ENCODE results near the gene CD8A. TPM values are rescaled to one million over a fixed set of nuclear protein-coding genes. Genes with fewer than 3 reads are reported as not detected.

Gene CD8A
- total and polyA plus RNA-seq, 8 donors = 0.53 to 9.1 (median 1.0) TPM

DNA sequence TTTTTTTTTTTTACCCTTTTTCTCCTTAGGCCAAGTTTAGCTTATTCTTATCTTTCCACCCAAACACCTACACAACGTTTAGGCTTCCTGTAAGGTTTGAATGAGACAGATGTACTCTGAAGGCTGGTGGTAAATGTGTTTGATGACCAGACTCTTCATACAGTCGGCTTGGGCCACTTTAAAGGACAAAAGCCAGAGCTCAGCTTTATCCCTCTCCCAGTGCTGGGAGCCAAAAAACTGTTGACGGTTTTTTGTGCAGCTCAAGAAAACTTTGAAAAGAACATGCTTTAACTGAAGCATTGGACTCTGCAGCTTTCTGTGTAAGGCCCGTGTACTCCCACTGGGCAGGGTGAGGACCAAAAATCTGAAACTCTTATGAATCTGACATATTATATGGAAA is 15.4 kb downstream of the CD8A start:
- no peak for DNase-seq
- ATAC-seq = no peak
- Histone ChIP-seq H3K27me3 (no peaks in the 10 kb centered on the region), H3K27ac (no peak overlapping the region), H3K9me3 (no peaks in the 10 kb centered on the region), H3K4me1 (no peaks in the 10 kb centered on the region), H3K4me3 (no peak overlapping the region), H3K36me3 (peaks cover 0 to 58% of the 10 kb centered on the region in 2 donors)
- intact Hi-C loops (cut with DNase I) = no loop called here
- TF ChIP-seq, protein P1, sequence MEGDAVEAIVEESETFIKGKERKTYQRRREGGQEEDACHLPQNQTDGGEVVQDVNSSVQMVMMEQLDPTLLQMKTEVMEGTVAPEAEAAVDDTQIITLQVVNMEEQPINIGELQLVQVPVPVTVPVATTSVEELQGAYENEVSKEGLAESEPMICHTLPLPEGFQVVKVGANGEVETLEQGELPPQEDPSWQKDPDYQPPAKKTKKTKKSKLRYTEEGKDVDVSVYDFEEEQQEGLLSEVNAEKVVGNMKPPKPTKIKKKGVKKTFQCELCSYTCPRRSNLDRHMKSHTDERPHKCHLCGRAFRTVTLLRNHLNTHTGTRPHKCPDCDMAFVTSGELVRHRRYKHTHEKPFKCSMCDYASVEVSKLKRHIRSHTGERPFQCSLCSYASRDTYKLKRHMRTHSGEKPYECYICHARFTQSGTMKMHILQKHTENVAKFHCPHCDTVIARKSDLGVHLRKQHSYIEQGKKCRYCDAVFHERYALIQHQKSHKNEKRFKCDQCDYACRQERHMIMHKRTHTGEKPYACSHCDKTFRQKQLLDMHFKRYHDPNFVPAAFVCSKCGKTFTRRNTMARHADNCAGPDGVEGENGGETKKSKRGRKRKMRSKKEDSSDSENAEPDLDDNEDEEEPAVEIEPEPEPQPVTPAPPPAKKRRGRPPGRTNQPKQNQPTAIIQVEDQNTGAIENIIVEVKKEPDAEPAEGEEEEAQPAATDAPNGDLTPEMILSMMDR (IDR thresholded peaks at IDR 0.05) = no peak

DNA sequence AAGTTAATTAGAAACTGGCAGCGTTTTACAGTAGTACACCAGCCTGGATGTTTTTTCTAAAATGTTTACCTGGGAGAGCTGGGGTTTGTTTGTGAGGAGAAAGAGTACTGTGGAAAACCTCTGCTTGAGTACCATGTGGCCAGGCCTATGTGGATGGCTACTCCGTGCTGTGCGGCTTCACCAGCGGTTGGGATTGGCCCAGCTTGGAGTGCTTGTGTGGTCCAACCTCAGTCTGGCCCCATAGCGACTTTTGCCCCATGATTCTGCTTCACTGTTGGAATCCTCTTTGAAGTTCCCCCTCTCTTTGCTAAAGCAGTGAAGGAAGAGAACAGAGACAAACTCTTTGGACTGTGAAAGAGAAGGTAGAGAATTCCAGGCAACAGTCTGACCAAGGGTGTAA is 15.9 kb downstream of the CD8A start:
- Histone ChIP-seq H3K9me3 (no peaks in the 10 kb centered on the region), H3K27ac (no peak overlapping the region), H3K36me3 (peaks cover 0 to 62% of the 10 kb centered on the region in 2 donors), H3K27me3 (no peaks in the 10 kb centered on the region), H3K4me3 (no peak overlapping the region), H3K4me1 (no peaks in the 10 kb centered on the region)
- DNase-seq (no peak), ATAC-seq (no peak)
- intact Hi-C loops (cut with DNase I) = no loop called here
- TF ChIP-seq, protein P1 (IDR thresholded peaks at IDR 0.05) = no peak

DNA sequence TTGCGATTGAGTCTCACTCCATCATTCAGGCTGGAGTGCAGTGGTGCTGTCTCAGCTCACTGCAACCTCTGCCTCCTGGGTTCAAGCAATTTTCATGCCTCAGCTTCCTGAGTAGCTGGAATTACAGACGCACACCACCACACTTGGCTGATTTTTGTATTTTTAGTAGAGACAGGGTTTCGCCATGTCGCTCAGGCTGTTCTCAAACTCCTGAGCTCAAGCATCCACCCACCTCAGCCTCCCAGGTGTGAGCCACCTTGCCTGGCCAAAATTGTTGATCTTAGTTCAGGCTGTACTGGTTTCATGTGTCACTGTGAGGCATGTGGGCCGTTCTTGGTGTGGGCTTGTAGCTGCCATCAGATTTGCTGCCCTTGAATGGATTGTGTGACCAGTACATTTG is 18.1 kb downstream of the CD8A start:
- Histone ChIP-seq H3K4me3 (no peak overlapping the region), H3K4me1 (no peaks in the 10 kb centered on the region), H3K9me3 (no peaks in the 10 kb centered on the region), H3K27me3 (no peaks in the 10 kb centered on the region), H3K27ac (no peak overlapping the region), H3K36me3 (peaks cover 0 to 82% of the 10 kb centered on the region in 2 donors)
- TF ChIP-seq, protein P1 (IDR thresholded peaks at IDR 0.05) = no peak
- no peak for DNase-seq
- intact Hi-C loops (cut with DNase I) = no loop called here
- no peak for ATAC-seq

DNA sequence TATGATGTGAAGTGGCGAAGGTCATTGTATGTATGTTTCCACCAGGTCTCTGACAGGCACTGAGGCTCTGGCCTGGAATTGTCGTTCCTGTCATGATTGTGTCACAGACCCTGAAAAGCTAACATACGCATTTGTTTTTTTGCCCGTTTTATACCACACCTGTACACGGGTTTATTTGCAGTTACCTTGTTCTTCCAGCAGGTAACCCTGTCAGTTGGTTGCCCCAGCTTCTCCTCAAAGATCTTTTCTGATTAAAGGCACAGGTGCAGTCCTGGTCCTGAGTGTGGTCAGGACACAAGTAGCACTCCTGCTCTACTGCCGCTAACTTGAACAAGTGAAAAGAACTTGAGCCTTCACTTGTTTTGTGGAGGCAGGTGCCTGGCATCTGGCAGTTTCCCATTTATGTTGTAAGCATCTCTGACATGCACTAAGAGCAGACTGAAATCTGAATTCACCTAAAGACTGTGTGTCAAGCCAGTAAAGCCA is 19.9 kb downstream of the CD8A start:
- H3K27ac ChIP-seq = no peak overlapping the region
- no peaks in the 10 kb centered on the region for H3K27me3 ChIP-seq
- no peak overlapping the region for H3K4me3 ChIP-seq
- H3K4me1 ChIP-seq = no peaks in the 10 kb centered on the region
- no peak for ATAC-seq
- intact Hi-C loops (cut with DNase I) = no loop called here
- TF ChIP-seq, protein P1 (IDR thresholded peaks at IDR 0.05) = no peak
- peaks cover 0 to 95% of the 10 kb centered on the region in 2 donors for H3K36me3 ChIP-seq
- no peak for DNase-seq
- no peaks in the 10 kb centered on the region for H3K9me3 ChIP-seq

DNA sequence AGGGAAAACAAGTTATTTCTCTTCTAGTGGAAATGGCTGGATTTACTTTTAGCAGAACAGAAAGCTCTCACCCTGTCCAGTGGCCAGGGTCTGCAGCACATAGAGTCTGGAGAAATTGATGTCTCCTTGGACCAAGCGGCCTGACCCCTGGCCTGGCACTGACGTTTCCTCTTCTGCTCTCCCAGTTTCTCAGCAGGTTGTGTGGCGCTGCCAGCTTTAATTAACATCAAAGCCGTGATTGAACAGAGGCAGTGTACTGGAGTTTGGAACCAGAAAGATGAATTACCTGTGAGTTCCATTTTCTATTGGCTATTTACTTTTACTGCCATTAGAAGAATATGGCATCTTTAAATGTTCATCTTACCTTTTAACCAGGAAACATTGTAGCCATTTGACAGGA is 20.9 kb downstream of the CD8A start:
- Histone ChIP-seq H3K27me3 (no peaks in the 10 kb centered on the region), H3K9me3 (no peaks in the 10 kb centered on the region), H3K4me1 (no peaks in the 10 kb centered on the region), H3K36me3 (peaks cover 0 to 90% of the 10 kb centered on the region in 2 donors), H3K4me3 (no peak overlapping the region), H3K27ac (no peak overlapping the region)
- TF ChIP-seq, protein P1 (IDR thresholded peaks at IDR 0.05) = no peak
- intact Hi-C loops (cut with DNase I) = no loop called here
- ATAC-seq (no peak), DNase-seq (no peak)
